HG03108 (cell line): Measurements from ENCODE around the gene RALB.

ENCODE experiments used
- ATAC-seq: cut with Tn5 transposase; IDR thresholded peaks from one replicate; pipeline ENCODE4 v1.9.1; 2021; ENCODE audit warnings: moderate library complexity; ENCODE audit not compliant: unreplicated experiment

RALB gene

DNA sequence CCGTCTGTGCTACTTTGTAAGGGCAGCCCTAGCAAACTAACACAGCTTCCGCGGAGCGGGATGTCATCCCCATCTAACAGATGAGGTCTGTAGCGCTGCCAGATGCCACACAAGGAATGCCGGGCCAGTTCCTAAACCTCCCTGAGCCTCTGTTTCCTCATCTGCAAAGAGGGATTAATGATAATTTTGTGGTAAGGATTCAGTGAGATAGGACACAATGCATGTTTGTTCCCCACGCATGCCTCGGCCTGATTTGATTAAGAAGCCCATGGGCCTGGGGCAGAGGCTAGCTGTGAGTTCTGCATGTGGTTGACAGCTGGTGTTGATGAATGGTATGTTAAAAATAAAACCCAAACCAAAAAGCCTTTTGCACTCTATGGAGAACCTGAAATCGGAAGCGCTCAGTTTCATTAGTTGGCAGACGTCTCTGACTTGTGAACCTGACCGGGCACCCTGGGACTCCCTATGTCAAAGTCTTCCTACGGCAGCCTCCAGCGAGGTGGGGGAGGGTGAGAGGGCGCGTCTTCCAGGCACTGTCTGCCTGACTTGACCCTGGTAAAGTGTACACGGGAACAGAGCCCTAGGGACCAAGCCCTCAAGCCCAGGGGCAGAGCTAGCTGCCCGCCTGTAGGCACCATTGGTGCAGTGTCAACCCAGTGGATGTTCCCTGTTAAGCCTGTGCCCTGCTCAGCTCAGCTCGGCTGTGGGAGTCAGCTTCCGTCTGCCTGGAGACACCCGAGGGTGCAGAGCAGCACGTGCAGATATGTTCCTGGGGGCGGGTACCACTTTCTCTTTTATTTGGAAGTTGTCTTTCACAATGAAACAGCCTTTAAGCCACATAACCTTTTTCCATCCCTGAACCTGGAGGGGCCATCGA lies 78.5 kb downstream of the RALB start:
- no peak for ATAC-seq

DNA sequence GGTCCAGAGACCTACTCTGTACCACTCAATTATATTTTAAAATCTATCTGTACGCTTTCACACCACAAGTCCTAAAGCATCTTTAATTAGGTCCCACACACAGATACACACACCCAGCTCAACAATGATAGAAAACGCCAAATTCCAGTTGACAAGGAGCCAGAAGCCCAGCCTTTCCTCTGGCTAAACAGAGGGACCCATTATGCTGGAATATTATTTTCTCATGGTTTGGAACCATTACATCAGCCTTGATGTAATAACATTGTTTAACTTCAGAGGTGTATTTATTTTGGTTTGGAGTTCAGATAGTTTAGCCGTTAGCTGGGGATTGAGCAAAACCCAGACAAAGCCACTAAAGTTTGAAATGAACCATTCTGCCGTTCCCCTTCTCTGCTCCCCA lies 79.3 kb downstream of the RALB start:
- no peak for ATAC-seq

DNA sequence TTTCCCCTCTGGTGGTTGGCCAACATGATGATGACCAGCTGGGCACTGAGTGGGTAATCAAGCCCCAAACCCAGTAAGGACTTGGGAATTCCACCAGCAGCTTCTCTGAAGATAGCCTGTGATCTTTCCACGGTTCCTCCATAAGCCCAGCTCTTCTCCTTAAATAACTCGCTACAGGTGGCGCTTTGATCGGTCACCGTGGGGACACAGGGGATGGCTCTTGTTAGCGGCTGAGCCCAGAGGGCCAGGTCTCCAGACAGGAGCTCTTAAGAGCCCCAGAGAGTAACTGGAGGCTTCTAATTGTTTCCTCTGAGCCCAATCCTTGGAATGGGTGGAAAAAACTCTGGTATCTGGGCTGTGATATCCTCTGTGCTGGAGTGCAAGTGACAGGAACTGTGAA lies 79.7 kb downstream of the RALB start:
- no peak for ATAC-seq

DNA sequence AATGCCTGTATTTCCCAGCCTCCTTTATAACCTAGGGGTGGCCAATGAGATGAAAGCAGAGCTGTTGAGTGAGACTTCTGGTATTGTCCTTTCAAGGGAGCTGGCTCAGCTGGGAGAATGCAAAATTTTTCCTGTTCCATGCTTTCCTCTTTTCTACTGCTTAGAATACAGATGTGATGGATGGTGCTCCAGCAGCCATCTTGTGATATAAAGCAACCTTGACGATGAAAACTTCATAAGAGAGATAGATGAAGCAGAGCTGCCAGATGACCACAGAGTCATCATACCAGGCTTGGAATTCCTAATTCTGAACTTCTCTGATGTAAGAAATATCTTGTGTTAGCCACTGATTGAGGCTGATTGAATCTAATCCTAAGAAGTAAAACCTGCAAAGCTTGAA lies 81.4 kb downstream of the RALB start:
- no peak for ATAC-seq

DNA sequence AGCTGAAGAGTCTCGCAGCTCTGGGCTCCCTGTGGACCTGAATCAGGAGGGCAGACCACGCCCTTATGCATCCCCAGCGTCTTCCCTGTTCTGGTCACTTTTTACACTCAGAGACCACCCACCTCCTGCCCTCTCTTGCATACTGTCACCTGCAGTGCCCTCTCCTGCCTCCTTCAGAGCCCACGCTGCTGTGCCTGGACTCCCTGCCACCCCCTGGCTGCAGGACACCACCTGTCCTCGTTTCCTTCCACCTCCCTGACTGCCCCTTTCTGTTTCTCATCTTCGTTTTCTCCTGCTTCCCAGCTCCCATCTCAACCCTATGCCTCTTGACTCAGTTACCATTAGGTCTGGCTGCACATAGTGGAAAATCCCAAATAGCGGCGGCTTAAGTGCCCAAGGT lies 84.1 kb downstream of the RALB start:
- ATAC-seq, result no peak

DNA sequence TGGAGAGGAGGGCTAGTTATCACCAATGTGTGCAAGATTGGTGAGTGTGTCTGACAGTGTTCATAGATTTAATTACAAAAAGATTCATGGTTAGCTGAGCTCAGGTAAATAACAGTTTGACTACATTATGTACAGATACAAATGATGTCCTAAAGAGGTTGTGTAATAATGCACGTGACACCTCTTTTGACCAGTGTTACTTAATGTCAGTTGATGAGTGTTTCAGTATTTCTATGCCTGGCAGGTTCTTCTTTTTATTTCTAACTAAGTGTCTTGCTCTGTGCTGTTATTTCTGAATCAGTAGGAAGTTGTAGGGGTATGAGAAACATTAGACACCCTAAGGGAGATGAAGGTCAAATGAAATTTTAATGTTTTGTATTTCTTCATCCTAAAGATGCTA lies 85.4 kb downstream of the RALB start:
- ATAC-seq, result no peak

DNA sequence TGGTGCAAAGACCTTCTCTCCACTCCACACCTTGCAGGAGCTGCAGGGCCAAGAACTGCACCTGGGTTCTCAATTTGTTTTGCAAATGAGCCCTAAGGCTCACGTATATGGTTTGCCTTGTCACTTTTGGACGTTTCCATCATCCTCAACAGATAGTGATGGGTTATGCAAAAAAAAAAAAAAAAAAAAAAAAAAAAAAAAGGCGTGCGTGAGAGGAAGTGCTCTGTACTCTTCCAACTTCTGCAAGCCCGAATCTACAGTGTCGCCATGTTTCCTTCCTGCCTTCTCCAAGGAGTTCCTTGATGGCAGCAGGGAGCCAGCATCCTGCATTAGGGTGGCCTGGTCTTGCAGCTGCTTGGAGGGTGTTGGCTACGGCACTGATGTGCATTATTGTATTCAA lies 89.3 kb downstream of the RALB start:
- ATAC-seq, result no peak

DNA sequence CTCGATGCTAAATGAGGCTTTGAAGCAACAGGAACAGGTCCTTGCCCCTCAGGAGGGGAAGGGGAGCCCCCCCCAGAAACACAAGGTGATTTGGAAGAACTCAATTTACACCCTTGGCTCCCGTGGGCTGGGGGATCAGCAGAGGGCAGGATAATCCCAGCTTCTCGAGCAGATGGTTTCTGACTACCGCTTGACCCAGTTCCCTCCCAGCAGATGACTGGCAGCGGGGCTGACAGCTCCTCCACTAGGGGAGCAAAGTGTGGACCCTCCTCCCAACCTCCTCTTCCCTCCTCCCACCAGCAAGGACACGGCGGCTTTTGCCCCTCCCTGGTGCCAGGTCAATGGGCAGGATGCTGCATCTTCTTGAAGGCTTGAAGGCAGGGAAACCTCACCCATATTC lies 89.8 kb downstream of the RALB start:
- ATAC-seq, result no peak

DNA sequence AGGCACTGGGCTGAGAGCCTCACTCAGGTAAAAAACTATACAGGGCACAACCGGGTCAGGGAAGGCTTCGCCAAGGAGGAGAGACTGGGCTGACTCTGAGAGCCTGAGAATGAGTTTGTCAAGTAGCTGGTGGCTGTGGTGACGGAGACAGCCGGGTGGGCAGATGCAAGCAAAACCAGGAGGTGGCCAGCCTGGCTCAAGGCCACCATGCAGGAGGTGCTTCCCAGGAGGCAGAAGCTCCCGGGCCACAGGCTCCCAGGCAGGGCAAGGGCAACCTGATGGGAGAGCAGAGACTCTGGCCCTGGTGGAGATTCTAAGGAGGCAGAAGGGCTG lies 90.4 kb downstream of the RALB start:
- no peak for ATAC-seq

DNA sequence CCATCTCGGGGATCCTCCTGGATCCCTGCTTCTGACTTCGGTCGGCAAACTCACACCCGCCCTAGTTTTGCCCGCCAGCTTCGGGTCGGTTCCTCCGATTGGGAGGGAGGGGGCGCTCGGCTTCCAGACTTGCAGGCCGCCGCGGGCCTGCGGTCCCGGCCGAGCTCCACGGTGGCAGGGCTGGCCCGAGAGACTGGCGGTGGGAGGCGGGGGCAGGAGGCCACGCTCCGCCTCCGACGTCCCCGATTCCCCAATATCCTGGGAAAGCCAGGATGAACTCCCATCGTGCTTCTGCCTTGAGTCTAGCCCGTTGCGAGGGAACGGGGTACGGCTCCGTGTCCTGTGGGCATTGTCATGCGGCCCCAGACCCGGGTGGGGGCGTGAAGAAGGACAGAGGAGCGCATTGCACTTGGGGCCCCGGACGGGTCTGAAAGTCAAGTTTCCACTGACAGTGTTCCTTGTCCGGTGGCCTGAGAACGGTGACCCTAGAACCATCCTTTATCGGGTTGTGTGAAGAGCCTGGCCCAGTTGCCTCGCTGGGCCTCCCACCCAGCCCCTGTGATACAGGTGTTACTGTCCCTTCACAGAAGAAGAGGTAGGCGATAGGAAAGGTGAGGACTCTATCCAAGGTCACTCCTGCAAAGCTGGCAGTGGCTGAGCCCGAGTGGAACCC lies 90.9 kb downstream of the RALB start:
- no peak for ATAC-seq
